HFFc6 (cell line): Measurements from ENCODE around the gene ATP1B4. TPM values are rescaled to one million over a fixed set of nuclear protein-coding genes. Genes with fewer than 3 reads are reported as not detected.

Experiments used
- DNase-seq: peaks from one replicate; pipeline ENCODE4 v3.0.0-alpha.2; 2018
- H3K27ac Mint-ChIP-seq: 2 replicates; pipeline ENCODE4 v1.8.0; 2020; ENCODE audit warnings: mild to moderate bottlenecking, mixed read lengths
- H3K27me3 Mint-ChIP-seq: 2 replicates; pipeline ENCODE4 v1.8.0; 2021; ENCODE audit warnings: mild to moderate bottlenecking, moderate library complexity, mixed read lengths; ENCODE audit not compliant: insufficient read depth
- H3K36me3 Mint-ChIP-seq: 2 replicates; pipeline ENCODE4 v1.8.0; 2021; ENCODE audit warnings: low read depth, mixed read lengths
- H3K4me1 Mint-ChIP-seq: 2 replicates; pipeline ENCODE4 v1.8.0; 2020; ENCODE audit warnings: low read depth, mixed read lengths
- H3K4me3 Mint-ChIP-seq: 2 replicates; pipeline ENCODE4 v1.8.0; 2020; ENCODE audit warnings: mild to moderate bottlenecking, moderate library complexity, mixed read lengths
- H3K9me3 Mint-ChIP-seq: 2 replicates; pipeline ENCODE4 v1.8.0; 2020; ENCODE audit warnings: mild to moderate bottlenecking, mixed read lengths
- CTCF ChIP-seq: fragments of 200-600 bp; sonication (generic); IDR thresholded peaks from 2 replicates; pipeline ENCODE4 v1.5.0; 2021; ENCODE audit warnings: antibody characterized with exemption, mild to moderate bottlenecking
- total RNA-seq, 6 experiments: library from RNA; stranded (reverse); fragmentation: NEBNext Ultra II Directional; extraction: Animal tissue kit (Norgen Biotek cat#: 25700); gene quantifications; 2 replicates in 1 of 6; 3 replicates in 5 of 6; pipeline ENCODE4 v1.2.3, GENCODE V29; 2021

ATP1B4 gene
- total RNA-seq, 6 experiments from 2014 or later: not detected

GRCh38 chrX:120377715-120378114, 15.8 kb downstream of the ATP1B4 start:
- H3K4me3 Mint-ChIP-seq: no peak overlapping the region
- H3K27ac Mint-ChIP-seq: no peak overlapping the region
- no peak for TF ChIP-seq CTCF
- H3K4me1 Mint-ChIP-seq: no peaks in the 10 kb centered on the region
- DNase-seq: no peak
- peaks cover 2% of the 10 kb centered on the region for H3K27me3 Mint-ChIP-seq
- no peaks in the 10 kb centered on the region for H3K36me3 Mint-ChIP-seq
- no peaks in the 10 kb centered on the region for H3K9me3 Mint-ChIP-seq

- no peak for TF ChIP-seq CTCF
- Mint-ChIP-seq H3K9me3 (no peaks in the 10 kb centered on the region), H3K4me1 (no peaks in the 10 kb centered on the region), H3K4me3 (no peak overlapping the region), H3K27me3 (peaks cover 2% of the 10 kb centered on the region), H3K27ac (no peak overlapping the region), H3K36me3 (no peaks in the 10 kb centered on the region)
- no peak for DNase-seq
These were observed 16.7 kb downstream of the ATP1B4 start for GRCh38 chrX:120378570-120378969.

DNA sequence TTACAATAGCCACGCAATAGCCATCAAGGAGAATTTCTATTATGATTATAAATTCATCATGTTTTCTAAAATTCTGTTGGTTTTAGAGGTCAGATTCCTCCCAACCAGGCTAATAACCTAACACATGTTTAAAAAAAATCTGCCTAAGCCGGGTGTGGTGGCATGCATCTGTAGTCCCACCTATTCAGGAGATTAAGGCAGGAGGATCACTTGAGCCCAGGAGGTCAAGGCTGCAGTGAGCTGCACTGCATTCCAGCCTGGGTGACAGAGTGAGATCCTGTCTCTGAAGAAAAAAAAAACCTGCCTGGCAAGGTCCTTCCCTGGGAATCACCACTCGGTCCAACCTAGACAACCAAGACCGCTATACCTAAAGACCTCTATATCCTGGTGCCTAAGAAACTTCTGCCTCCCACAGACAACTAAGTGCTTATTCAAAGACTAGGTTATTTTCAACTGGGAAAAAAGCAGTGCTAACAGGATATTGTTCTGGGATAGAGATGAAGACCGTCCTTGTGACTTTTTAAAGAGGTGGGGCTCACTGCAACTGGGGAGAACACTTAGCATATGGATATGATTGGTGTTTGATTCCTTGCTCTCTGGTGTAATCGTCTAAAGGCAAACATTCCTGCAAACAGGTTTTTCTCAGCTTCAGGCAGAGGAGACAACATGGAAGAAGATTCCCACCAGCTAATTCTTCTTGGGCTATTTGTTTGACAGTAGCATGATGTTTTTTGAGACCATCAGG, 18.2 kb downstream of the ATP1B4 start:
- Mint-ChIP-seq H3K4me3 (no peak overlapping the region), H3K4me1 (no peaks in the 10 kb centered on the region), H3K9me3 (no peaks in the 10 kb centered on the region), H3K27me3 (peaks cover 2% of the 10 kb centered on the region), H3K27ac (no peak overlapping the region), H3K36me3 (no peaks in the 10 kb centered on the region)
- DNase-seq: no peak
- no peak for TF ChIP-seq CTCF

- no peak for DNase-seq
- H3K9me3 Mint-ChIP-seq: no peaks in the 10 kb centered on the region
- peak; percentile 55 for TF ChIP-seq CTCF
- no peak overlapping the region for H3K4me3 Mint-ChIP-seq
- H3K4me1 Mint-ChIP-seq: no peaks in the 10 kb centered on the region
- no peak overlapping the region for H3K27ac Mint-ChIP-seq
- H3K27me3 Mint-ChIP-seq: no peaks in the 10 kb centered on the region; the same call in 1 of the 2 replicates
- no peaks in the 10 kb centered on the region for H3K36me3 Mint-ChIP-seq
These were observed 18.8 kb downstream of the ATP1B4 start for GRCh38 chrX:120380699-120381098.

DNA sequence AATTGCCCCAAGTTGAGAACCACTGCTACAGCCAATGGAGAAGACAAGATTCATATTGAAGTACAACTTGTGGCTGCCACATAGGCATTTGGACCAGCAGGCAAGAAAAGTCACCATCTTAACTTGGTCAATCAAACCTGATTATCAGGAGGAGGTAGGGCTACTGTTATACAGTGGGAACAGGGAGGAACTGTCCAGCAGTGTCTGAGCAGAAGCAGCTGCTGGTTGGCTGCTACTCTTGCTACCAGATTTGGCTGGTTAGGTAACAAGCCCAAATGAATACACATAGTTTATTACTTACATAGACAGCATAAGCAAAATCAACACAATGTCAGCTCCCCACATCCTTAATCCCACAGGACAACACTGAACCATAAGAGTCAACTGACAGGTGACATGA, 39.4 kb downstream of the ATP1B4 start:
- H3K27me3 Mint-ChIP-seq: no peaks in the 10 kb centered on the region; the same call in none of the 2 replicates
- DNase-seq: no peak
- no peaks in the 10 kb centered on the region for H3K4me1 Mint-ChIP-seq
- no peak for TF ChIP-seq CTCF
- H3K4me3 Mint-ChIP-seq: no peak overlapping the region
- no peak overlapping the region for H3K27ac Mint-ChIP-seq
- no peaks in the 10 kb centered on the region for H3K9me3 Mint-ChIP-seq
- no peaks in the 10 kb centered on the region for H3K36me3 Mint-ChIP-seq
